GM13976 (cell line): ENCODE measurements around the gene FXR1.
"Not testable (repeated sequence)": the region's sequence is repeated elsewhere in the genome, so short reads cannot be mapped to it uniquely, and the experiment has no call there.

Experiments
- DNase-seq: peaks from one replicate; pipeline ENCODE4 v3.0.0; 2012; ENCODE audit warnings: low spot score
- in situ Hi-C: fragments of 300-500 bp; cut with MboI; formaldehyde crosslinking; loops from one replicate; pipeline ENCODE4 v1.12.0; 2022; ENCODE audit warnings: low sequenced_read_pairs, mixed read lengths, inconsistent platforms; ENCODE audit not compliant: unreplicated experiment
- TF ChIP-seq, protein P1 (sequence below): IDR thresholded peaks from 2 replicates; pipeline ENCODE4 v1.5.1; 2012; ENCODE audit warnings: borderline replicate concordance, mild to moderate bottlenecking; ENCODE audit not compliant: insufficient read depth; ENCODE audit errors: extremely low read depth, missing control alignments, control extremely low read depth

FXR1 gene

GRCh38 chr3:180980611-180981010, 68.1 kb downstream of the FXR1 start:
- TF ChIP-seq, protein P1, sequence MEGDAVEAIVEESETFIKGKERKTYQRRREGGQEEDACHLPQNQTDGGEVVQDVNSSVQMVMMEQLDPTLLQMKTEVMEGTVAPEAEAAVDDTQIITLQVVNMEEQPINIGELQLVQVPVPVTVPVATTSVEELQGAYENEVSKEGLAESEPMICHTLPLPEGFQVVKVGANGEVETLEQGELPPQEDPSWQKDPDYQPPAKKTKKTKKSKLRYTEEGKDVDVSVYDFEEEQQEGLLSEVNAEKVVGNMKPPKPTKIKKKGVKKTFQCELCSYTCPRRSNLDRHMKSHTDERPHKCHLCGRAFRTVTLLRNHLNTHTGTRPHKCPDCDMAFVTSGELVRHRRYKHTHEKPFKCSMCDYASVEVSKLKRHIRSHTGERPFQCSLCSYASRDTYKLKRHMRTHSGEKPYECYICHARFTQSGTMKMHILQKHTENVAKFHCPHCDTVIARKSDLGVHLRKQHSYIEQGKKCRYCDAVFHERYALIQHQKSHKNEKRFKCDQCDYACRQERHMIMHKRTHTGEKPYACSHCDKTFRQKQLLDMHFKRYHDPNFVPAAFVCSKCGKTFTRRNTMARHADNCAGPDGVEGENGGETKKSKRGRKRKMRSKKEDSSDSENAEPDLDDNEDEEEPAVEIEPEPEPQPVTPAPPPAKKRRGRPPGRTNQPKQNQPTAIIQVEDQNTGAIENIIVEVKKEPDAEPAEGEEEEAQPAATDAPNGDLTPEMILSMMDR = no peak
- no peak for DNase-seq
- in situ Hi-C loops = no loop called here

DNA sequence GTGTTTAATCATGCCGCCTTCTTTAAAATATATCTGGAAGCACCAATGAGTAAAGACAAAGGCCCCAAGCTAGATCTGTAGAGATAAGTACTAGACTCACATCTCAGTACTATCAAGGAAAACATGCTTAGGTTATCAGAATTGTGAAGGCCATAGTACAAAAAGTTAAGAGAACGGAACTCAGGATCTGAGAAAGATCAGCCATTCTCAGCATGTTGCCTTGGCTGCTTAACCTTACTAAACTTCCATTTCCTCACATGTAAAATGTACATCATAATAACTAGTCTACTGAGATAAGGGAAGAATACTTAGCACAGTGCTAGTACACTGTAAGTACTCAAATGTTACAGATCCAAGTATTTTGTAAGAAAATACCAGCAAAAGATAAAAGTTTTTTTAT, 69.4 kb downstream of the FXR1 start:
- DNase-seq = no peak
- in situ Hi-C loops = no loop called here
- TF ChIP-seq, protein P1 = no peak

- in situ Hi-C loops = no loop called here
- DNase-seq = no peak
These were observed 70.7 kb downstream of the FXR1 start for GRCh38 chr3:180983136-180983535.

DNA sequence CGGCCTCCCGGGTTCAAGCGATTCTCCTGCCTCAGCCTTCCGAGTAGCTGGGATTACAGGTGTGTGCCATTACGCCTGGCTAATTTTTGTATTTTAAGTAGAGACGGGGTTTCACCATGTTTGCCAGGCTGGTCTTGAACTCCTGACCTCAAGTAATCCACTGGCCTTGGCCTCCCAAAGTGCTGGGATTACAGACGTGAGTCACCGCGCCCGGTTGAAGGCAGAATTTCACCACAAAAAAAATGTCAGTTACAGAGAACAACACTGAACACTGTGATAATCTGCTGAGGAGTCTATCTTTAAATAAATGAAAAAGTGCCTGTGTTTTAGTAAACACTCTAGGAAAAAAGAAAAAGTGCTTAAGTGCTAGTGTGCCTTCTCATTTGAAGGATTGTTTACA, 73.9 kb downstream of the FXR1 start:
- DNase-seq, in situ Hi-C loops: not testable (repeated sequence)

More at GRCh38 chr3:180983136-180983535, 70.7 kb downstream of the FXR1 start:
- TF ChIP-seq, protein P1 = no peak

GRCh38 chr3:180987344-180987743, 74.9 kb downstream of the FXR1 start:
- in situ Hi-C loops = no loop called here
- TF ChIP-seq, protein P1 = no peak

DNA sequence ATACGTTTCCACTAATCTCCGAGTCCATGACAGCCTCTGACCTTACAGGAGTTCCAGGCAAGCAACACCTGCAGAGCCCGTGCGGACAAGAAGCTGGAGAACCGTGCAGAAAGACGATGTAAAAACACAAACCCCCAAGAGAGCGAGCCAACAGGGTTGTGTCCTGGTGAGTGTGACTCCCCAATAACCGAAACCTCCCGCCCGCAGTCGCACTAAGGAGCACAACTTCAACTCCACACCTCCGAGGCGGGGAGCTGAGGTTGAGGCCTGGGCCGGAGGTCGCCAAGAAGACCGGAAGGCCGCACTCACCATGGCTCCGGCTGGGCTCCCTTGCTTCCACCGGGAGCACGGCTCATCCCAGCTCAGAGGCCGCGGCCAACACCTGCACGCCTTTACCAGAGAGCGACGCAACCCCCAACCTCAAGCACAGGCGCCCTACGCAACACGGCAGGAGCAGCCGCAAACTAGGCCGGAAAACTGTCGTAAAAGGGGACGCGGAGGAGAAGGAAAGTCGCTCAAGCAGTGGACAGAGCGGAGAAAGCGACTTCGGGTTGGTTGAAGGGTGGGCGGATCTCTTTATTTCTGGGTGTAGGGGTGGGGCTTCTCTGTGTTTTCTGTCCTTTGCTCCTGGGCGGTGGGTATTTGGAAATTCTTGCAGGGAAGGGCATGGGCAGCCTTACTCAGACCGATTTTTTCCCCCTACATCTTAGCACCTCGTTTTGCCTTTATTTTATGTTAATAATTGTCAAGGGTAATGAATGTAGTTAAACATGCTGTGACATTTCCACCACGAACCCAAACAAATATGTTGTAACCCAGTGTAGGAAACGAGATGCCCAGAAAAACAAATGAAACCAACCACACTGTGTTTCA, 77.1 kb downstream of the FXR1 start, which contains the start of gene DNAJC19:
TSS of gene DNAJC19 (minus strand) at position 446 of the 873 bp plus-strand sequence. CDS start at position 312, 134 bp downstream.
- in situ Hi-C loops = no loop called here
- TF ChIP-seq, protein P1 = no peak
- peak; percentile 88 for DNase-seq

More at GRCh38 chr3:180987344-180987743, 74.9 kb downstream of the FXR1 start:
- DNase-seq = no peak

DNA sequence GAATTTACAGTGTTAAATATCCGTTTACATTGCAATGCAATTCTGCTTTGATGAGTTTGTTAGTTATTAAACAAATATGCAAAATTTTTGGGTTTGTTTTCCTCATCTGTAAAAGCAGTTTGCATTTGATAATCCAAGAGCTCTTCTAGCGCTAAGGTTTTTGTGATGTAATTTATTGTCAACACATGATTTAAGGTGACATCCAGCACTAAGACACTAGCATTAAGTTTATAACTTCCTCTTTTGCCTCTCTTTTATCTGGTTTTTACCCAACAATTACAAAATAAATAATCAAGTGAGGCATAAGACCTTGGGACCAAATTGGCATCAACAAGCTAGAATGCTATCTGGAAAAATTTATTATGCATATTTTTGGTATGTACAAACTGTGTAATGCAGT, 78.0 kb downstream of the FXR1 start:
- TF ChIP-seq, protein P1 = no peak
- DNase-seq = no peak
- in situ Hi-C loops = no loop called here
